OCI-LY3 (cell line): ENCODE measurements around the gene FBXL3.

Experiments
- EZH2phosphoT487 ChIP-seq: fragments of 200-600 bp; shearing (Covaris generic); IDR thresholded peaks from 2 replicates; pipeline ENCODE4 v1.6.1; 2018; ENCODE audit warnings: antibody characterized with exemption, mixed run types, low read depth
- TF ChIP-seq, protein P1 (sequence below): fragments of 200-600, 300-600 bp; sonication (generic); IDR thresholded peaks from 2 replicates; pipeline ENCODE4 v1.5.1; 2014; ENCODE audit warnings: antibody characterized with exemption, low read length, low read depth

DNA sequence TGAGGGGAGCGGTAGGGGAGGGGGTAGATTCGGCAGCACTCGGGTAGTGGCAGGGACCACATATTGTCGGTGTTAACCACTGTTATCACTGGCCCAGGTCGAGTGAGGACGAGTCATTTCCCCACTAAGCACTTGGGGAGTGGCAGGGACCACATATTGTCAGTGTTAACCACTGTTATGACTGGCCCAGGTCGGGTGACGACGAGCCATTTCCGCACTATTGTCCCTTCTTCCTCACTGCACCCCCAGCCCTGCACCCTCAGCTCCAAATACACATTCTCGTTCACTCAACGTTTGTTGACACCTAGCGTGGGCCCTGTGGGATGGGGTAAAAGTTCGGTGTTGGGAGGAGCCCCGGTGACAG lies 35.5 kb downstream of the FBXL3 start:
- TF ChIP-seq, protein P1, sequence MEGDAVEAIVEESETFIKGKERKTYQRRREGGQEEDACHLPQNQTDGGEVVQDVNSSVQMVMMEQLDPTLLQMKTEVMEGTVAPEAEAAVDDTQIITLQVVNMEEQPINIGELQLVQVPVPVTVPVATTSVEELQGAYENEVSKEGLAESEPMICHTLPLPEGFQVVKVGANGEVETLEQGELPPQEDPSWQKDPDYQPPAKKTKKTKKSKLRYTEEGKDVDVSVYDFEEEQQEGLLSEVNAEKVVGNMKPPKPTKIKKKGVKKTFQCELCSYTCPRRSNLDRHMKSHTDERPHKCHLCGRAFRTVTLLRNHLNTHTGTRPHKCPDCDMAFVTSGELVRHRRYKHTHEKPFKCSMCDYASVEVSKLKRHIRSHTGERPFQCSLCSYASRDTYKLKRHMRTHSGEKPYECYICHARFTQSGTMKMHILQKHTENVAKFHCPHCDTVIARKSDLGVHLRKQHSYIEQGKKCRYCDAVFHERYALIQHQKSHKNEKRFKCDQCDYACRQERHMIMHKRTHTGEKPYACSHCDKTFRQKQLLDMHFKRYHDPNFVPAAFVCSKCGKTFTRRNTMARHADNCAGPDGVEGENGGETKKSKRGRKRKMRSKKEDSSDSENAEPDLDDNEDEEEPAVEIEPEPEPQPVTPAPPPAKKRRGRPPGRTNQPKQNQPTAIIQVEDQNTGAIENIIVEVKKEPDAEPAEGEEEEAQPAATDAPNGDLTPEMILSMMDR = no peak
- no peak for TF ChIP-seq EZH2phosphoT487
